Measurements from ENCODE around the gene CACNG4.

CACNG4 gene

GRCh38 chr17:66920435-66920834, 44.1 kb upstream of the CACNG4 start:
- Histone ChIP-seq H3K9ac (ENCODE audit: low read length) (no peak overlapping the region), H3K4me2 (ENCODE audit: low read length) (no peak overlapping the region), H3K27me3 (ENCODE audit: insufficient read depth, low read length, poor library complexity) (no peaks in the 10 kb centered on the region), H2BK120ac (ENCODE audit: low read depth, low read length) (no peak overlapping the region), H3K4me3 (ENCODE audit: low read length) (no peak overlapping the region), H3K27ac (ENCODE audit: low read depth, low read length) (no peak overlapping the region), H3K79me1 (ENCODE audit: low read length) (no peaks in the 10 kb centered on the region), H3K36me3 (ENCODE audit: control insufficient read depth, insufficient read depth, low read length) (no peaks in the 10 kb centered on the region), H2BK5ac (ENCODE audit: low read length) (no peak overlapping the region), H3K18ac (ENCODE audit: low read length) (no peak overlapping the region), H2BK15ac (replicated peaks; ENCODE audit: low read depth) (no peak overlapping the region), H3K4ac (ENCODE audit: low read depth, low read length) (no peak overlapping the region), H3K56ac (ENCODE audit: low read length) (no peak overlapping the region), H3K4me1 (ENCODE audit: control insufficient read depth, low read depth, low read length) (no peaks in the 10 kb centered on the region), H2AK5ac (ENCODE audit: low read length) (no peak overlapping the region), H4K8ac (ENCODE audit: low read depth, low read length) (no peak overlapping the region), H4K5ac (ENCODE audit: low read length) (no peak overlapping the region), H3K23ac (ENCODE audit: low read length) (no peak overlapping the region), H3K79me2 (ENCODE audit: control insufficient read depth, insufficient read depth, low read length) (no peaks in the 10 kb centered on the region)
- DNase-seq = no peak
- WGBS (ENCODE audit: extremely low coverage, insufficient coverage, low lambda C conversion rate) = no CpG with 5 or more reads among the region's 9 CpGs

DNA sequence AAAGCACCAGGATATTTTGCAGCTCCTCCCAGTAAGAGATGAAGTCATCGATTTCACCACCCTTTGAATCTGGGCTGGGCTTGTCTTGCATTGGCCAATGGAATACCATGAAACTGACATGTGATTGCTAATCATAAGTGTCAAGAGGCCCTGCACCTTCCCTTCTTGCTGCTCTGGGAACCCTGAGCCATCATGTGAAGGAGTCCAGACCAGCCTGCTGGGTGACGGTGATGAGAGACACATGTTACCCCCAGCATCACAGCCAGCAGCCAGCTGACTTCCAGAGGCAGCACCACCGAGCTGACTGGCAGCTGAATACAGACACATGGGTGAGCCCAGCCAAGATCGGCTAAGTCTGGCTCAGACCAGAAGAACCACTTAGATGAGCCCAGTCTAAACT, 43.6 kb upstream of the CACNG4 start:
- Histone ChIP-seq H3K79me1 (ENCODE audit: low read length) (no peaks in the 10 kb centered on the region), H3K56ac (ENCODE audit: low read length) (no peak overlapping the region), H3K79me2 (ENCODE audit: control insufficient read depth, insufficient read depth, low read length) (no peaks in the 10 kb centered on the region), H3K4me1 (ENCODE audit: control insufficient read depth, low read depth, low read length) (no peaks in the 10 kb centered on the region), H3K9ac (ENCODE audit: low read length) (no peak overlapping the region), H2BK5ac (ENCODE audit: low read length) (no peak overlapping the region), H4K8ac (ENCODE audit: low read depth, low read length) (no peak overlapping the region), H3K36me3 (ENCODE audit: control insufficient read depth, insufficient read depth, low read length) (no peaks in the 10 kb centered on the region), H3K4me2 (ENCODE audit: low read length) (no peak overlapping the region), H2BK120ac (ENCODE audit: low read depth, low read length) (no peak overlapping the region), H3K27ac (ENCODE audit: low read depth, low read length) (no peak overlapping the region), H2BK15ac (replicated peaks; ENCODE audit: low read depth) (no peak overlapping the region), H3K23ac (ENCODE audit: low read length) (no peak overlapping the region), H2AK5ac (ENCODE audit: low read length) (no peak overlapping the region), H3K4me3 (ENCODE audit: low read length) (no peak overlapping the region), H3K4ac (ENCODE audit: low read depth, low read length) (no peak overlapping the region), H4K5ac (ENCODE audit: low read length) (no peak overlapping the region), H3K27me3 (ENCODE audit: insufficient read depth, low read length, poor library complexity) (no peaks in the 10 kb centered on the region), H3K18ac (ENCODE audit: low read length) (no peak overlapping the region)
- DNase-seq = no peak
- no CpG with 5 or more reads among the region's 4 CpGs for WGBS (ENCODE audit: extremely low coverage, insufficient coverage, low lambda C conversion rate)

GRCh38 chr17:66923886-66924285, 40.6 kb upstream of the CACNG4 start:
- Histone ChIP-seq H2BK120ac (ENCODE audit: low read depth, low read length) (no peak overlapping the region), H3K79me2 (ENCODE audit: control insufficient read depth, insufficient read depth, low read length) (no peaks in the 10 kb centered on the region), H2BK15ac (replicated peaks; ENCODE audit: low read depth) (no peak overlapping the region), H3K4me3 (ENCODE audit: low read length) (no peak overlapping the region), H2BK5ac (ENCODE audit: low read length) (no peak overlapping the region), H3K79me1 (ENCODE audit: low read length) (no peaks in the 10 kb centered on the region), H3K56ac (ENCODE audit: low read length) (no peak overlapping the region), H3K27ac (ENCODE audit: low read depth, low read length) (no peak overlapping the region), H3K36me3 (ENCODE audit: control insufficient read depth, insufficient read depth, low read length) (no peaks in the 10 kb centered on the region), H2AK5ac (ENCODE audit: low read length) (no peak overlapping the region), H4K5ac (ENCODE audit: low read length) (no peak overlapping the region), H3K4ac (ENCODE audit: low read depth, low read length) (no peak overlapping the region), H3K27me3 (ENCODE audit: insufficient read depth, low read length, poor library complexity) (no peaks in the 10 kb centered on the region), H3K18ac (ENCODE audit: low read length) (no peak overlapping the region), H3K9ac (ENCODE audit: low read length) (no peak overlapping the region), H3K23ac (ENCODE audit: low read length) (no peak overlapping the region), H3K4me2 (ENCODE audit: low read length) (no peak overlapping the region), H3K4me1 (ENCODE audit: control insufficient read depth, low read depth, low read length) (no peaks in the 10 kb centered on the region), H4K8ac (ENCODE audit: low read depth, low read length) (no peak overlapping the region)
- DNase-seq = no peak
- no CpG with 5 or more reads among the region's 1 CpG for WGBS (ENCODE audit: extremely low coverage, insufficient coverage, low lambda C conversion rate)

- Histone ChIP-seq H3K79me1 (ENCODE audit: low read length) (no peaks in the 10 kb centered on the region), H3K79me2 (ENCODE audit: control insufficient read depth, insufficient read depth, low read length) (no peaks in the 10 kb centered on the region), H2BK120ac (ENCODE audit: low read depth, low read length) (no peak overlapping the region), H3K36me3 (ENCODE audit: control insufficient read depth, insufficient read depth, low read length) (no peaks in the 10 kb centered on the region), H3K56ac (ENCODE audit: low read length) (no peak overlapping the region), H3K4me1 (ENCODE audit: control insufficient read depth, low read depth, low read length) (no peaks in the 10 kb centered on the region), H3K4ac (ENCODE audit: low read depth, low read length) (no peak overlapping the region), H3K4me2 (ENCODE audit: low read length) (no peak overlapping the region), H3K18ac (ENCODE audit: low read length) (no peak overlapping the region), H3K27ac (ENCODE audit: low read depth, low read length) (no peak overlapping the region), H4K5ac (ENCODE audit: low read length) (no peak overlapping the region), H2AK5ac (ENCODE audit: low read length) (no peak overlapping the region), H3K27me3 (ENCODE audit: insufficient read depth, low read length, poor library complexity) (no peaks in the 10 kb centered on the region), H3K4me3 (ENCODE audit: low read length) (no peak overlapping the region), H2BK15ac (replicated peaks; ENCODE audit: low read depth) (no peak overlapping the region), H2BK5ac (ENCODE audit: low read length) (no peak overlapping the region), H3K23ac (ENCODE audit: low read length) (no peak overlapping the region), H3K9ac (ENCODE audit: low read length) (no peak overlapping the region), H4K8ac (ENCODE audit: low read depth, low read length) (no peak overlapping the region)
- DNase-seq = no peak
- no CpG with 5 or more reads among the region's 8 CpGs for WGBS (ENCODE audit: extremely low coverage, insufficient coverage, low lambda C conversion rate)
Measured at GRCh38 chr17:66925811-66926500, 38.6 kb upstream of the CACNG4 start.

DNA sequence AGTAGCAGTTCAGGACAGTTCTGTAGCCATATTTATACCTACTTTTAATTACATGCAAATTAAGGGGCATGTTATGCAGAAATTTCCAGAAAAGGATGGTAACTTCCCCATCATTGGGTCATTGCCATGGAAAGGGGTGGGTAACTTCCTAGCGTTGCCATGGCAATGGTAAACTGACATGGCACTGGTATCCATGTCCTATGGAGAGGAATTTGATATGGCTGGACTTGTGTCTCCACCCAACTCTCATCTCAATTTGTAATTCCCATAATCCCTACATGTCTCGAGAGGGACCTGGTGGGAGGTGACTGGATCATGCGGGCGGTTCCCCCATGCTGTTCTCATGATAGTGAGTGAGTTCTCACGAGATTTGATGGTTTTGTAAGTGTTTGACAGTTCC, 35.6 kb upstream of the CACNG4 start:
- no CpG with 5 or more reads among the region's 5 CpGs for WGBS (ENCODE audit: extremely low coverage, insufficient coverage, low lambda C conversion rate)
- H3K9ac ChIP-seq (ENCODE audit: low read length) = no peak overlapping the region
- no peak overlapping the region for H2BK5ac ChIP-seq (ENCODE audit: low read length)
- no peak overlapping the region for H3K27ac ChIP-seq (ENCODE audit: low read depth, low read length)
- no peaks in the 10 kb centered on the region for H3K36me3 ChIP-seq (ENCODE audit: control insufficient read depth, insufficient read depth, low read length)
- no peak overlapping the region for H3K4me2 ChIP-seq (ENCODE audit: low read length)
- H3K18ac ChIP-seq (ENCODE audit: low read length) = no peak overlapping the region
- H3K4ac ChIP-seq (ENCODE audit: low read depth, low read length) = no peak overlapping the region
- H3K4me3 ChIP-seq (ENCODE audit: low read length) = no peak overlapping the region
- H4K5ac ChIP-seq (ENCODE audit: low read length) = no peak overlapping the region
- no peaks in the 10 kb centered on the region for H3K79me2 ChIP-seq (ENCODE audit: control insufficient read depth, insufficient read depth, low read length)
- no peak for DNase-seq
- H2BK120ac ChIP-seq (ENCODE audit: low read depth, low read length) = no peak overlapping the region
- H3K79me1 ChIP-seq (ENCODE audit: low read length) = no peaks in the 10 kb centered on the region
- H4K8ac ChIP-seq (ENCODE audit: low read depth, low read length) = no peak overlapping the region
- H3K56ac ChIP-seq (ENCODE audit: low read length) = no peak overlapping the region
- H3K4me1 ChIP-seq (ENCODE audit: control insufficient read depth, low read depth, low read length) = no peaks in the 10 kb centered on the region
- H2BK15ac ChIP-seq (replicated peaks; ENCODE audit: low read depth) = no peak overlapping the region
- H3K27me3 ChIP-seq (ENCODE audit: insufficient read depth, low read length, poor library complexity) = no peaks in the 10 kb centered on the region
- no peak overlapping the region for H3K23ac ChIP-seq (ENCODE audit: low read length)
- H2AK5ac ChIP-seq (ENCODE audit: low read length) = no peak overlapping the region

DNA sequence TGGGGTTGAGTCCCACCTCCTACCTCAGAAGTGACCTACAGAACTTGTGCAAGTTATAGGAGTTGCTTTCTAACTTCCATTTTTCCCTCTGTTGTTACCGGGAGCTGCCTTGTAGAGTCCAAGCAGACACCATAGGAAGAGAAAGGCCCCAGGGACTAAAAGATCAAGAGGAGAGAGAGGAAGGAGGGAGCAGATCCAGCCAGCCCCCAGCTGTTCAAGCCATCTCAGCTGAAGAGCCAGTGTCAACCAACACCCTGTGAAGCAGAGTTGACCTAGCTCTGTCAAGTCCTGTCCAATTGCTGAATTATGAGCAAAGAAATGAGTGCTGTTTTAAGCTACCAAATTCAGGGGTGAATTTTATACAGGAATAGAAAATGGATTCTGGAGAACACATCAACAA, 34.9 kb upstream of the CACNG4 start:
- Histone ChIP-seq H3K36me3 (ENCODE audit: control insufficient read depth, insufficient read depth, low read length) (no peaks in the 10 kb centered on the region), H3K27me3 (ENCODE audit: insufficient read depth, low read length, poor library complexity) (no peaks in the 10 kb centered on the region), H3K27ac (ENCODE audit: low read depth, low read length) (no peak overlapping the region), H3K9ac (ENCODE audit: low read length) (no peak overlapping the region), H3K79me2 (ENCODE audit: control insufficient read depth, insufficient read depth, low read length) (no peaks in the 10 kb centered on the region), H2BK15ac (replicated peaks; ENCODE audit: low read depth) (no peak overlapping the region), H3K4me3 (ENCODE audit: low read length) (no peak overlapping the region), H2AK5ac (ENCODE audit: low read length) (no peak overlapping the region), H3K4me2 (ENCODE audit: low read length) (no peak overlapping the region), H3K4ac (ENCODE audit: low read depth, low read length) (no peak overlapping the region), H4K8ac (ENCODE audit: low read depth, low read length) (no peak overlapping the region), H3K4me1 (ENCODE audit: control insufficient read depth, low read depth, low read length) (no peaks in the 10 kb centered on the region), H3K56ac (ENCODE audit: low read length) (no peak overlapping the region), H3K23ac (ENCODE audit: low read length) (no peak overlapping the region), H3K79me1 (ENCODE audit: low read length) (no peaks in the 10 kb centered on the region), H4K5ac (ENCODE audit: low read length) (no peak overlapping the region), H2BK5ac (ENCODE audit: low read length) (no peak overlapping the region), H2BK120ac (ENCODE audit: low read depth, low read length) (no peak overlapping the region), H3K18ac (ENCODE audit: low read length) (no peak overlapping the region)
- DNase-seq = no peak
- WGBS (ENCODE audit: extremely low coverage, insufficient coverage, low lambda C conversion rate) = no CpG with 5 or more reads among the region's 1 CpG

All from mesendoderm (in vitro differentiated cells).